Measurements from ENCODE around the gene PRAMEF5.
"Not testable (repeated sequence)": the region's sequence is repeated elsewhere in the genome, so short reads cannot be mapped to it uniquely, and the experiment has no call there.

Gene PRAMEF5

DNA sequence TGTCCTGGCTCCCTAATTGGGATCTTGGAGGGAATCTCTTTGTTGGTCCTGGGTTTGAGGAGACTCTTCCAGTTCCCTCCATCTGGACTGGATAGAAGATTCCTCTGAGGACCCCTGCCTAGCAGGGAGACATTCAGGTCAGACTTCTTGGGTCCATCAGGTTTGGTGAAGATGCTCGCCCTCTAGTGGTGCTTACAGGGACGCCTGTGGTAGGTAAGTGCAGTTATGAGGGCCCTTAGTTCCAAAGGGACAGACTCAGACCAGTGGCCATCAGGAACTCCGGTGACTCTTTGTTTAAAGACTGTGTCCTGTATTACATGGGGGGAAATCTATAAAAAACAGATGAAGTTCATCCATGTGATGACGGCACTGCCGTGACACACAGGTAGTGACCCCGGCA, 23.0 kb downstream of the PRAMEF5 start:
- DNase-seq (ENCODE audit: low read depth), result not testable (repeated sequence)

DNA sequence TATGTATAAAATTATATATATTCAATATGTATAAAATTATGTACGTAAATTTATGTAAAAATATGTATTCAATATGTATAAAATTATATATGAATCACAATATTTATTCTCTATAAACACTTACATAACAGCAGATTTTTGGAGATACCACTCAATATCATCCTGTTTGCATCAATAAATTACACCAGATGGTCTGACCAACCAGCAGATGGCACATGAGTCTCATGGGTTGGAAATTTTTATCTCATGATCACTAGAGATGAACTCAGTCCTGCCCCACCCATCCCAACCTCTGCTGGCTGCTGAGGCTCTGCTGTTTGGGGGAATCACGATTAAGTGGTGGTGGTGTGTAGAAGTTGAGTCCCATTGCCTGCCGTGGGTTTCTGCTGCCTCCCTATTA, 25.6 kb downstream of the PRAMEF5 start:
- not testable (repeated sequence) for DNase-seq (ENCODE audit: low read depth)

DNA sequence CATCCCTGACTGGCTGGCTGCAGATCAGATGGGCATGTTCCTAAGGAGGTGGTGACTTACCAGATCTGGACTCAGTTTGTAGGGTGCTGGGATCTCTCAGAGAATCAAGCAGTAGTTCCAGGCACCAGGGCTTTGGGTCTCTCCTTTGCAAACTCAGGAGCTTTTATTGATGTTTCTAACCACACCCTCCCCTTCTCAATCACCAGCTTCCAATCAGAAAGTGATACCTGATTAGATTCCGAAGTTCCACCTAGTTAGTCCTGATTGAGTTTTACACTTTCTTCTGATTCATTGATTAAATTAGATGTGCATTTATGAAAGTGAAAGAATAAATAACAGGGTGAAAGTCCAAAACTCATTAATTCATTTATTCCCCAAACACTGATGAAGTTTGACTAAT, 31.0 kb downstream of the PRAMEF5 start, which contains the start of gene PRAMEF8:
Gene PRAMEF8, minus strand, starts transcription at position 101 of the 400 bp plus-strand sequence. CDS start 1,046 bp downstream, outside the sequence.
- not testable (repeated sequence) for DNase-seq (ENCODE audit: low read depth)

DNA sequence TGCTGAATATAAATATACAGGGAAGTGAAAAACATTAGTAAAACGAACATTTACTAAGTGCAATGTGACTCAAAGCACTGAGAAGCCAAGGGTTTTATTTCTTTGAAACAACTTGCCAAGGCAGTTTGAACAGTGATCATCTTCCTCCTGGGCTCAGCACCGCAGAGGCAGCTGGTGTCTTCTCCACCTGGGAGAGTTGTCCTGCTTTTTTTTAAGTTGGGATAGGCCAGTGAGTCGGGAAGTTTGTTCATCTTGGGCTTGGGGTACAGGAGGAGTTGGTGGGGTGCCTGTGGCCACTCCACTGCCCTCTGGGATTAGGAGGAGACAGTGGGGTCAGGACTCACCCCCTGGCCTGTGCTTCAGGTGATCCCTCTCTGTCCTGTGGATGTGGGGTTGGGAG, 35.0 kb downstream of the PRAMEF5 start:
- DNase-seq (ENCODE audit: low read depth), result not testable (repeated sequence)

DNA sequence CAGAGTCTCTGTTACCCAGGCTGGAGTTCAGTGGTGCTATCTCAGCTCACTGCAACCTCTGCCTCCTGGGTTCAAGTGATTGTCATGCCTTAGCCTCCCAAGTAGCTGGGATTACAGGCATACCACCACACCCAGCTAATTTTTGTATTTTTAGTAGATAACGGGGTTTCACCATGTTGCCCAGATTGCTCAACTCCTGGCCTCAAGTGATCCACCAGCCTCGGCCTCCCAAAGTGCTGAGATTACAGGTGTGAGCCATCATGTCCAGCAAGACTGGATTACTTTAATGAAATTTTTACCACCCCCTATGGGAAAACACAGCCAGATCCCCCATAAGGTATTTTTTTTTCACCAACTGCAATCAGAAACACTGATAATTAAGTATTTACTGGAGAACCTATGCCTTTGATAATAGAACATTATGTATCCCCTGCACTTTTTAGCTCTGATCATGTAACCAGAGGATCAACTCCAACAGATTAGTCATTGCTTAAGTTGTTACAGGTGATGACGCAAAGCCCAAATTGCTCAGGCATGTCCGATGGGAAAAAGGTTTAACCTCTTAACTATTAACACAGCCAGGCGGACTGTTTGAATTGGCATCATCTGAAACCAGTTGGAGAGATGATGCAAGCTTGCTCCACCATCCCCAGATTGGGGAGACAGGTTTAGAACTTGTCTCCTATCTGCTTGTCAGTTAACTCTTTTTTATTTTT, 43.4 kb downstream of the PRAMEF5 start:
- not testable (repeated sequence) for DNase-seq (ENCODE audit: low read depth)

DNA sequence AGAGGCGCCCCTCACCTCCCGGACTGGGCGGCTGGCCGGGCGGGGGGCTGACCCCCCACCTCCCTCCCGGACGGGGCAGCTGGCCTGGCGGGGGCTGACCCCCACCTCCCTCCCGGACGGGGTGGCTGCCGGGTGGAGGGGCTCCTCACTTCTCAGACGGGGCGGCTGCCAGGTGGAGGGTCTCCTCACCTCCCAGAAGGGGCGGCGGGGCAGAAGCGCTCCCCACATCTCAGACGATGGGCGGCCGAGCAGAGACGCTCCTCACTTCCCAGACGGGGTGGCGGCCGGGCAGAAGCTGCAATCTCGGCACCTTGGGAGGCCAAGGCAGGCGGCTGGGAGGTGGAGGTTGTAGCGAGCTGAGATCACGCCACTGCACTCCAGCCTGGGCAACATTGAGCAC, 44.7 kb downstream of the PRAMEF5 start:
- DNase-seq (ENCODE audit: low read depth), result not testable (repeated sequence)

DNA sequence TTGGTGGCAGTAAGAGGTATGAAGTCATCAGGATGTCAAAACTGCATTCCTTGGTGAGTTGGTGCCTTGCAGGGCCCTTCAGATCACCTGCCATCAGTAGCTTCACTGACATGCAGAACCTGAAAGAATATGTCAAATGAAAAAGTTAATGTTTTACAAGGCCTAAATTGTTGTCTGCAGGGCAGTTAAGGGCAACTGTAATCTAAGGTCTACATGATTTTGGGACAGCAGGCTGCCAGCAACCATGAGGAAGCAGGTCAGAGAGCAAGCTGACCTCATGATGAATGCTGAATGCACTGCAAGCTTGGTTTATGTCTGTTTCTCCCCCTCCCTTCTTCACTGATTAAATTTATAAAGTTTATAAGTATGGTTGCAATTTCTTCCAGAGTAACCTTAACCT, 48.2 kb downstream of the PRAMEF5 start:
- not testable (repeated sequence) for DNase-seq (ENCODE audit: low read depth)

DNA sequence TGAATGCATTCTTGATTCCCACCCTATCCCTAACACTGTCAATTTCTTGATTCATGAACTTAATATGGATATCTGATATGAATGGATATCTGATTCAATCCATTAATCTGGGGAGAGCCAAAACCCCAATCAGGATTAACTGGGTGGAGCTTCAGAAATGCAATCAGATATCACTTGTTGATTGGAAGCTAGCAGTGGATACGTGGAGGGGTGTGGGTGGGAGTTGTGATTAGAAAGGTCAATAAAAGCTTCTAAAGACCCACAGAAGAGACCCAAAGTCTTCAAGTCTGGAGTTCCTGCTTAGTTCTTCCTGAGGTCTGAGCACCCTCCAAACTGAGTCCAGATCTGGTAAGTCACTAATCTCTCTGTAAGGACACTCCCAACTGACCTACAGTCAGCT, 49.2 kb downstream of the PRAMEF5 start, which contains the start of gene PRAMEF33:
Gene PRAMEF33, plus strand, starts transcription at position 301 of the 400 bp plus-strand sequence. CDS start 2,416 bp downstream, outside the sequence.
- not testable (repeated sequence) for DNase-seq (ENCODE audit: low read depth)
